H1 (cell line): Measurements from ENCODE around the gene PRKAR1B. TPM values are rescaled to one million over a fixed set of nuclear protein-coding genes. Genes with fewer than 3 reads are reported as not detected.

Experiments
- CTCF ChIA-PET: fragments of 300-600 bp; sonication (Branson Sonifier 250); formaldehyde crosslinking; loops from one replicate; lab custom pipeline; 2021; ENCODE audit not compliant: partially characterized antibody; lab: Charles Lee
- POLR2A ChIA-PET: fragments of 300-600 bp; sonication (Branson Sonifier 250); formaldehyde crosslinking; loops from one replicate; lab custom pipeline; 2021; ENCODE audit warnings: inconsistent platforms; ENCODE audit not compliant: partially characterized antibody; lab: Charles Lee
- DNase-seq, 2 experiments: peaks; one replicate each; pipeline versions ENCODE4 v3.0.0 to v3.0.0-alpha.2; 2010 to 2022; ENCODE audit warnings: low spot score in 2 of 2, low read depth in 1 of 2, mixed read lengths in 1 of 2
- FAIRE-seq: peaks from 2 replicates; lab custom pipeline; 2011; peaks lifted over from hg19 to GRCh38; lab: Jason Lieb, UNC
- H2AFZ ChIP-seq: 2 replicates; pipeline ENCODE4 v1.8.1; 2012; ENCODE audit warnings: low read length, inconsistent platforms
- H2AK5ac ChIP-seq: 2 replicates; pipeline ENCODE4 v1.6.1; 2013; ENCODE audit warnings: low read depth, low read length
- H2BK120ac ChIP-seq: replicated peaks from 2 replicates; pipeline ENCODE3; 2013; ENCODE audit warnings: low read depth, low read length, inconsistent platforms
- H2BK12ac ChIP-seq: 2 replicates; pipeline ENCODE4 v1.6.1; 2013; ENCODE audit warnings: low read depth, low read length
- H2BK15ac ChIP-seq: 2 replicates; pipeline ENCODE4 v1.6.1; 2013; ENCODE audit warnings: low read length
- H2BK20ac ChIP-seq: 2 replicates; pipeline ENCODE4 v1.6.1; 2013; ENCODE audit warnings: low read length
- H2BK5ac ChIP-seq: 2 replicates; pipeline ENCODE4 v1.6.1; 2013; ENCODE audit warnings: low read depth, low read length
- H3K14ac ChIP-seq: 2 replicates; pipeline ENCODE4 v1.6.1; 2013; ENCODE audit warnings: inconsistent platforms; ENCODE audit not compliant: insufficient read length
- H3K18ac ChIP-seq: 2 replicates; pipeline ENCODE4 v1.6.1; 2013; ENCODE audit warnings: low read length; ENCODE audit errors: extremely low read depth
- H3K23ac ChIP-seq: 2 replicates; pipeline ENCODE4 v1.6.1; 2013; ENCODE audit warnings: inconsistent platforms; ENCODE audit not compliant: insufficient read length
- H3K23me2 ChIP-seq: 2 replicates; pipeline ENCODE4 v1.6.1; 2013; ENCODE audit warnings: low read depth, low read length
- H3K27ac ChIP-seq: 2 replicates; pipeline ENCODE4 v1.6.1; 2011; ENCODE audit warnings: low read depth, low read length, inconsistent platforms
- H3K27me3 ChIP-seq, 4 experiments: replicated peaks in 1 of 4; 1 replicate in 1 of 4; 2 replicates in 3 of 4; pipeline versions ENCODE4 v1.6.1 to v1.8.1; 2011 to 2013; ENCODE audit warnings: low read length in 3 of 4, mild to moderate bottlenecking in 3 of 4, inconsistent platforms in 2 of 4, mixed read lengths in 2 of 4, moderate library complexity in 1 of 4; ENCODE audit not compliant: control insufficient read depth in 3 of 4, insufficient read depth in 3 of 4; ENCODE audit errors: extremely low read depth in 1 of 4
- H3K36me3 ChIP-seq, 4 experiments: 2 replicates each; pipeline versions ENCODE4 v1.6.1 to v1.8.1; 2011 to 2013; ENCODE audit warnings: mild to moderate bottlenecking in 4 of 4, low read length in 3 of 4, moderate library complexity in 2 of 4, control low read depth in 1 of 4, inconsistent platforms in 1 of 4; ENCODE audit not compliant: insufficient read depth in 4 of 4, control insufficient read depth in 2 of 4
- H3K4ac ChIP-seq: replicated peaks from 2 replicates; pipeline ENCODE3; 2013; ENCODE audit warnings: low read length, low read depth, mixed read lengths, inconsistent platforms; ENCODE audit not compliant: insufficient read length
- H3K4me1 ChIP-seq, 4 experiments: replicated peaks in 1 of 4; 1 replicate in 1 of 4; 2 replicates in 3 of 4; pipeline versions ENCODE4 v1.6.1 to v1.8.1; 2011 to 2013; ENCODE audit warnings: low read length in 3 of 4, inconsistent platforms in 2 of 4, mixed read lengths in 1 of 4; ENCODE audit not compliant: insufficient read depth in 4 of 4, control insufficient read depth in 3 of 4
- H3K4me2 ChIP-seq, 2 experiments: 2 replicates each; pipeline versions ENCODE4 v1.6.1 to v1.8.1; 2011 to 2013; ENCODE audit warnings: low read depth in 2 of 2, low read length in 2 of 2, control low read depth in 1 of 2, inconsistent platforms in 1 of 2, mild to moderate bottlenecking in 1 of 2; ENCODE audit not compliant: insufficient read depth in 1 of 2
- H3K4me3 ChIP-seq, 4 experiments: fragments of 200-600, 300-600 bp in 1 of 4; sonication (generic), shearing (Covaris generic), sonication (Bioruptor Twin) in 1 of 4; 2 replicates each; pipeline versions ENCODE4 v1.5.1 to v1.8.1; 2011 to 2016; ENCODE audit warnings: low read length in 4 of 4, low read depth in 3 of 4, control low read depth in 2 of 4, inconsistent platforms in 2 of 4, mild to moderate bottlenecking in 2 of 4, mixed read lengths in 1 of 4, moderate library complexity in 1 of 4; ENCODE audit not compliant: insufficient read depth in 2 of 4; ENCODE audit errors: extremely low read depth in 1 of 4
- H3K56ac ChIP-seq: replicated peaks from 2 replicates; pipeline ENCODE3; 2013; ENCODE audit warnings: low read depth, mild to moderate bottlenecking, mixed read lengths, low read length, inconsistent platforms; ENCODE audit not compliant: insufficient read length
- H3K79me1 ChIP-seq: 2 replicates; pipeline ENCODE4 v1.6.1; 2013; ENCODE audit warnings: low read depth, low read length, control low read depth
- H3K79me2 ChIP-seq, 2 experiments: 2 replicates each; pipeline versions ENCODE4 v1.6.1 to v1.8.1; 2012 to 2013; ENCODE audit warnings: low read length in 2 of 2, mild to moderate bottlenecking in 2 of 2, inconsistent platforms in 1 of 2; ENCODE audit not compliant: insufficient read depth in 2 of 2, control insufficient read depth in 1 of 2
- H3K9ac ChIP-seq, 4 experiments: replicated peaks in 1 of 4; 1 replicate in 1 of 4; 2 replicates in 3 of 4; pipeline versions ENCODE4 v1.6.1 to v1.8.1; 2011 to 2013; ENCODE audit warnings: low read depth in 3 of 4, low read length in 3 of 4, control low read depth in 2 of 4, mild to moderate bottlenecking in 2 of 4, moderate library complexity in 2 of 4, inconsistent platforms in 1 of 4; ENCODE audit errors: extremely low read depth in 1 of 4
- H3K9me3 ChIP-seq, 2 experiments: 2 replicates each; pipeline versions ENCODE4 v1.6.1 to v1.8.1; 2012 to 2013; ENCODE audit warnings: mild to moderate bottlenecking in 2 of 2, moderate library complexity in 2 of 2, control low read depth in 1 of 2, inconsistent platforms in 1 of 2, low read depth in 1 of 2, low read length in 1 of 2, mixed read lengths in 1 of 2; ENCODE audit not compliant: insufficient read depth in 2 of 2
- H4K20me1 ChIP-seq, 2 experiments: replicated peaks in 1 of 2; 2 replicates each; pipeline versions ENCODE3 to v1.8.1; 2011 to 2013; ENCODE audit warnings: inconsistent platforms in 2 of 2, low read length in 2 of 2, mild to moderate bottlenecking in 1 of 2; ENCODE audit not compliant: insufficient read depth in 2 of 2, control insufficient read depth in 1 of 2
- H4K5ac ChIP-seq: 2 replicates; pipeline ENCODE4 v1.6.1; 2013; ENCODE audit warnings: low read length, low read depth, mixed read lengths, inconsistent platforms; ENCODE audit not compliant: insufficient read length
- H4K8ac ChIP-seq: 2 replicates; pipeline ENCODE4 v1.8.0; 2013; ENCODE audit warnings: mild to moderate bottlenecking, moderate library complexity, low read length, inconsistent platforms; ENCODE audit not compliant: insufficient read depth; ENCODE audit errors: extremely low read depth
- H4K91ac ChIP-seq: replicated peaks from 2 replicates; pipeline ENCODE3; 2013; ENCODE audit warnings: low read length, mixed read lengths, inconsistent platforms; ENCODE audit not compliant: insufficient read length
- ASH2L ChIP-seq: fragments of 200-600, 300-600 bp; sonication (generic); IDR thresholded peaks from one replicate; pipeline ENCODE4 v1.7.1; 2017; ENCODE audit warnings: low read length
- ATF2 ChIP-seq: IDR thresholded peaks from 2 replicates; pipeline ENCODE4 v1.6.1; 2012; ENCODE audit warnings: low read length, inconsistent platforms
- BACH1 ChIP-seq: IDR thresholded peaks from 2 replicates; pipeline ENCODE4 v1.6.1; 2012; ENCODE audit warnings: low read length, improper control_type of control experiment
- CBX5 ChIP-seq: fragments of 300-800, 300-1000 bp; sonication (generic); IDR thresholded peaks from 2 replicates; pipeline ENCODE4 v1.7.1; 2016; ENCODE audit warnings: antibody characterized with exemption, low read length, low read depth
- CTBP2 ChIP-seq: IDR thresholded peaks from 2 replicates; pipeline ENCODE4 v1.7.0; 2011; ENCODE audit warnings: borderline replicate concordance, mild to moderate bottlenecking, moderate library complexity, mixed read lengths, low read length; ENCODE audit not compliant: insufficient read depth, insufficient read length
- HDAC6 ChIP-seq: IDR thresholded peaks from one replicate; pipeline ENCODE4 v1.7.1; 2012; ENCODE audit warnings: low read depth, mild to moderate bottlenecking, inconsistent platforms, low read length, moderate library complexity
- NANOG ChIP-seq: IDR thresholded peaks from 2 replicates; pipeline ENCODE4 v1.6.1; 2011; ENCODE audit warnings: low read length, low read depth, mild to moderate bottlenecking, inconsistent platforms; ENCODE audit not compliant: insufficient read depth, poor library complexity, severe bottlenecking
- NRF1 ChIP-seq: IDR thresholded peaks from 2 replicates; pipeline ENCODE4 v1.6.1; 2011; ENCODE audit warnings: mild to moderate bottlenecking, low read depth, low read length, improper control_type of control experiment
- SP4 ChIP-seq: IDR thresholded peaks from 2 replicates; pipeline ENCODE4 v1.6.1; 2012; ENCODE audit warnings: low read length, inconsistent platforms
- TAF1 ChIP-seq: IDR thresholded peaks from 2 replicates; pipeline ENCODE4 v1.6.1; 2011; ENCODE audit warnings: mild to moderate bottlenecking, low read depth, low read length
- TBP ChIP-seq: IDR thresholded peaks from 2 replicates; pipeline ENCODE4 v1.6.1; 2011; ENCODE audit warnings: low read depth, low read length, improper control_type of control experiment
- WGBS, 2 experiments: shearing (Covaris generic) in 1 of 2; methylation state at CpG; one replicate each; pipeline versions ENCODE4 v1.1.6 to v1.1.7; 2013 to 2015; ENCODE audit warnings: low lambda C conversion rate in 2 of 2, mixed read lengths in 2 of 2, inconsistent platforms in 1 of 2, low coverage in 1 of 2, missing lambda C conversion rate in 1 of 2; ENCODE audit not compliant: insufficient replicate concordance in 2 of 2, insufficient coverage in 1 of 2, insufficient read length in 1 of 2; ENCODE audit errors: extremely low coverage in 1 of 2, missing lambda C conversion rate in 1 of 2; 5-methylcytosine and 5-hydroxymethylcytosine counted together
- polyA plus RNA-seq, 7 experiments: library from polyadenylated mRNA; depleted of rRNA in 3 of 7; stranded (reverse) in 5 of 7; unstranded in 2 of 7; fragments of >200 nt in 5 of 7; fragments of 200-250 nt in 2 of 7; gene quantifications; 1 replicate in 5 of 7; 2 replicates in 1 of 7; 4 replicates in 1 of 7; pipeline versions ENCODE4 v1.2.1 to v1.2.3, GENCODE V29; 2011 to 2013; ENCODE audit warnings: missing spikeins in 2 of 7, mixed read lengths in 2 of 7
- total RNA-seq: library from RNA; stranded (reverse); fragmentation: NEBNext Ultra II Directional; extraction: Animal tissue kit (Norgen Biotek cat#: 25700); gene quantifications from 2 replicates; pipeline ENCODE4 v1.2.1, GENCODE V29; 2021

Gene PRKAR1B
- total and polyA plus RNA-seq, 2 of the 8 experiments (the other 6 are each of a cell fraction or from before 2014, with no cell fraction given), result 12.3 to 55.7 TPM

- H3K27me3 ChIP-seq, result no peaks in the 10 kb centered on the region
- no peaks in the 10 kb centered on the region for H3K79me2 ChIP-seq
- no peak overlapping the region for H3K23ac ChIP-seq
- H3K4me3 ChIP-seq, result no peak overlapping the region
- no peak overlapping the region for H3K9ac ChIP-seq
- H3K14ac ChIP-seq, result no peak overlapping the region
- no peak overlapping the region for H3K56ac ChIP-seq
- no peak overlapping the region for H2BK120ac ChIP-seq
- no peak for DNase-seq
- no peak for FAIRE-seq
- no peak overlapping the region; the same call in 1 of the 2 replicates for H2AK5ac ChIP-seq
- H3K9me3 ChIP-seq, result no peaks in the 10 kb centered on the region
- H3K79me1 ChIP-seq, result no peaks in the 10 kb centered on the region; the same call in 1 of the 2 replicates
- no peak overlapping the region for H4K8ac ChIP-seq
- H2BK20ac ChIP-seq, result no peak overlapping the region
- H3K4me2 ChIP-seq, result no peak overlapping the region
- no peak overlapping the region for H2AFZ ChIP-seq
- H3K18ac ChIP-seq, result no peak overlapping the region
- H3K23me2 ChIP-seq, result peaks cover 4% of the 10 kb centered on the region; the same call in 1 of the 2 replicates
- H4K20me1 ChIP-seq, result peaks cover 0 to 2% of the 10 kb centered on the region in 2 experiments
- H3K4ac ChIP-seq, result no peak overlapping the region
- no peak overlapping the region for H3K27ac ChIP-seq
- no peak overlapping the region for H2BK12ac ChIP-seq
- 91% methylated on average over 35 of the region's 35 CpGs; no CpG with 5 or more reads in 1 of the 2 experiments for WGBS, 2 experiments
- H4K91ac ChIP-seq, result no peak overlapping the region
- no peak overlapping the region for H4K5ac ChIP-seq
- H2BK5ac ChIP-seq, result no peak overlapping the region; the same call in 1 of the 2 replicates
- peaks cover 0 to 2% (median 0%) of the 10 kb centered on the region in 4 experiments; a peak in 2 of 7 replicates for H3K4me1 ChIP-seq
- peaks cover 0 to 8% (median 3%) of the 10 kb centered on the region in 4 experiments; a peak in 4 of 8 replicates for H3K36me3 ChIP-seq
- H2BK15ac ChIP-seq, result no peak overlapping the region
- CTCF ChIA-PET, result no interaction called here
- POLR2A ChIA-PET, result no interaction called here
- TF ChIP-seq BACH1 (no peak), ATF2 (no peak), CBX5 (no peak), SP4 (no peak), CTBP2 (no peak), TAF1 (no peak), ASH2L (no peak), TBP (no peak), NRF1 (no peak), NANOG (no peak), HDAC6 (no peak)
These were observed 129.5 kb downstream of the PRKAR1B start for GRCh38 chr7:597348-598178.
